ENCODE data around the gene LDLRAD4.

Gene LDLRAD4

DNA sequence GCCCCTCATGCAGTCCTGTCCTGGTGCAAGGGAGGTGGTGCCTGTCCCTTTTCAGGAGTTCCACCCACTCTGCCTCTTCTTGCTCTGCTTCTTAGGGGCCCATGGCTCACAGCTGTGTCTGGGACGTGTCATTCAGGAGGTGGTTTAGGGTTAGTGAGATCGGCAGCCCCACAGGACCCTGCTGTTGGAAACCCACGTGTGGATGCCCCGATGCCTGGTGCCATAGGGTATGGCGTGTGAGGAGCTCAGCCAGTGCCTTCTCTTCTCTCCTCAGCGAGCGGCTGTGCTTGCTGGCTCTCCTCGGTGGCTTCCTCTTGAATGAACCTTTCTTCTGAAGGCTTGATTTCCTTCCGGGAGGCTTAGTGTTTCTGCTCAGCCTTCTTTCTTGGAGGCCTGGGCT is 55.2 kb downstream of the LDLRAD4 start:
- no peak for DNase-seq (ENCODE audit: low read depth, low spot score)
- no peak overlapping the region for H3K27ac ChIP-seq
- TF ChIP-seq POLR2AphosphoS5 (IDR thresholded peaks at IDR 0.05; ENCODE audit: borderline replicate concordance, low read depth, low read length), result no peak
- no peak for TF ChIP-seq EZH2 (IDR thresholded peaks at IDR 0.05)
- TF ChIP-seq FOXP2 (optimal IDR thresholded peaks at IDR 0.05; ENCODE audit: control extremely low read depth, extremely low read length, insufficient read depth), result no peak
- no peak overlapping the region for H3K9ac ChIP-seq (ENCODE audit: insufficient read length)
- no peaks in the 10 kb centered on the region for H3K36me3 ChIP-seq (ENCODE audit: insufficient read depth, low read length)
- no peak overlapping the region for H3K4me3 ChIP-seq
- no peaks in the 10 kb centered on the region for H3K9me3 ChIP-seq (ENCODE audit: low read depth, low read length)

- no peak overlapping the region for H3K27ac ChIP-seq
- no peaks in the 10 kb centered on the region for H3K9me3 ChIP-seq (ENCODE audit: low read depth, low read length)
- no peak for DNase-seq (ENCODE audit: low read depth, low spot score)
- no peak overlapping the region for H3K9ac ChIP-seq (ENCODE audit: insufficient read length)
- H3K36me3 ChIP-seq (ENCODE audit: insufficient read depth, low read length), result no peaks in the 10 kb centered on the region
- no peak for TF ChIP-seq POLR2AphosphoS5 (IDR thresholded peaks at IDR 0.05; ENCODE audit: borderline replicate concordance, low read depth, low read length)
- TF ChIP-seq EZH2 (IDR thresholded peaks at IDR 0.05), result no peak
- no peak for TF ChIP-seq FOXP2 (optimal IDR thresholded peaks at IDR 0.05; ENCODE audit: control extremely low read depth, extremely low read length, insufficient read depth)
- H3K4me3 ChIP-seq, result no peak overlapping the region
Observed at GRCh38 chr18:13275075-13275474, 56.5 kb downstream of the LDLRAD4 start.

DNA sequence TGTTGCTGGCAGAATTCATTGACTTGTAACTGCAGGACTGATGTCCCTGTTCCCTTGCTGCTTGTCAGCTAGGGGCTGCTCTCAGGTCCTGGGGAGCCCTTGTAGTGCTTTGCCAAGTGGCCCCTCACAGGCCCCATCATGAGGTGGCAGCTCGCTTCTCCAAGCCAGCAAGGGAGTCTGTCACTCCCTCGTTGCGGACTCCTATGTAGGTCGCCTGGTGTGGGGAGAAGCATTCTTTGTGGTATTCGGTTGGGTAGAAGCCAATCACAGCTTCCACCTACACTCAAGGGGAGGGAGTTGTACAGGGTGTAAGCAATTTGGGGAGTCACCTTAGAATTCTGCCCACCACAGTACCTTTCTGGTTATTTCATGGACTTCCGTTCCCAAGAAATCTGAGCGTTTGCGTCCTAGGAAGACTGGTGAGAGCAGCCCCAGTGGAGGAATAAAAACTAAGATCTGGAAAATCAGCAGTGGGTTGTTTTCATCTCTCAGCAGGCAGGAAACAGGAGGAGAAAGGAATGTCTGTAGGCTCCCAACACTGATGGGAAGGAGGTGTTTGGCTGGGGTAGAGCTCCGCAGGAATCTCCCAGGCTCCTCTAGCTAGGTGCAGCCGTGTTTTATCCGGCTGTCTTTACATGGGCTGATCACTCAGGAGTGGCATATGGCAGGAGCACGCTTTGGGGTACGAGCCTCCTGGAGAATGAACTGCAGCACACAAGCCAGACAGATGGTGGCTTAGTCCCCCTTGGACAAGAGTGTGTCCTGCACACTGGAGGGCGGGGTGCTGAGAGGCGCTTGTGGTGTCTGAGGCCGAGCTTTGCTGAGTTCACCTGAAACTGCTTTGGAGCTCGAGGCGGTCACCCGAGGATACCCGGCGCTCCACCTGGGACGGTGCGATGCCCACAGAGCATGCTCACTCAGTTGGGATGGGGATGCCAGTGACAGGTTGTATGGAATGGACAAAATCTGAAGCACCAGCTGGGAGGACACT is 58.3 kb downstream of the LDLRAD4 start:
- H3K9me3 ChIP-seq (ENCODE audit: low read depth, low read length), result no peaks in the 10 kb centered on the region
- no peak overlapping the region for H3K9ac ChIP-seq (ENCODE audit: insufficient read length)
- no peak overlapping the region for H3K4me3 ChIP-seq
- no peak for TF ChIP-seq FOXP2 (optimal IDR thresholded peaks at IDR 0.05; ENCODE audit: control extremely low read depth, extremely low read length, insufficient read depth)
- TF ChIP-seq EZH2 (IDR thresholded peaks at IDR 0.05), result no peak
- no peak for TF ChIP-seq POLR2AphosphoS5 (IDR thresholded peaks at IDR 0.05; ENCODE audit: borderline replicate concordance, low read depth, low read length)
- H3K27ac ChIP-seq, result no peak overlapping the region
- DNase-seq (ENCODE audit: low read depth, low spot score), result no peak
- no peaks in the 10 kb centered on the region for H3K36me3 ChIP-seq (ENCODE audit: insufficient read depth, low read length)

- H3K4me3 ChIP-seq, result no peak overlapping the region
- no peaks in the 10 kb centered on the region for H3K36me3 ChIP-seq (ENCODE audit: insufficient read depth, low read length)
- H3K9me3 ChIP-seq (ENCODE audit: low read depth, low read length), result no peaks in the 10 kb centered on the region
- H3K9ac ChIP-seq (ENCODE audit: insufficient read length), result no peak overlapping the region
- no peak for DNase-seq (ENCODE audit: low read depth, low spot score)
- TF ChIP-seq POLR2AphosphoS5 (IDR thresholded peaks at IDR 0.05; ENCODE audit: borderline replicate concordance, low read depth, low read length), result no peak
- no peak for TF ChIP-seq EZH2 (IDR thresholded peaks at IDR 0.05)
- TF ChIP-seq FOXP2 (optimal IDR thresholded peaks at IDR 0.05; ENCODE audit: control extremely low read depth, extremely low read length, insufficient read depth), result no peak
- H3K27ac ChIP-seq, result no peak overlapping the region
Observed at GRCh38 chr18:13278062-13278630, 59.6 kb downstream of the LDLRAD4 start.

DNA sequence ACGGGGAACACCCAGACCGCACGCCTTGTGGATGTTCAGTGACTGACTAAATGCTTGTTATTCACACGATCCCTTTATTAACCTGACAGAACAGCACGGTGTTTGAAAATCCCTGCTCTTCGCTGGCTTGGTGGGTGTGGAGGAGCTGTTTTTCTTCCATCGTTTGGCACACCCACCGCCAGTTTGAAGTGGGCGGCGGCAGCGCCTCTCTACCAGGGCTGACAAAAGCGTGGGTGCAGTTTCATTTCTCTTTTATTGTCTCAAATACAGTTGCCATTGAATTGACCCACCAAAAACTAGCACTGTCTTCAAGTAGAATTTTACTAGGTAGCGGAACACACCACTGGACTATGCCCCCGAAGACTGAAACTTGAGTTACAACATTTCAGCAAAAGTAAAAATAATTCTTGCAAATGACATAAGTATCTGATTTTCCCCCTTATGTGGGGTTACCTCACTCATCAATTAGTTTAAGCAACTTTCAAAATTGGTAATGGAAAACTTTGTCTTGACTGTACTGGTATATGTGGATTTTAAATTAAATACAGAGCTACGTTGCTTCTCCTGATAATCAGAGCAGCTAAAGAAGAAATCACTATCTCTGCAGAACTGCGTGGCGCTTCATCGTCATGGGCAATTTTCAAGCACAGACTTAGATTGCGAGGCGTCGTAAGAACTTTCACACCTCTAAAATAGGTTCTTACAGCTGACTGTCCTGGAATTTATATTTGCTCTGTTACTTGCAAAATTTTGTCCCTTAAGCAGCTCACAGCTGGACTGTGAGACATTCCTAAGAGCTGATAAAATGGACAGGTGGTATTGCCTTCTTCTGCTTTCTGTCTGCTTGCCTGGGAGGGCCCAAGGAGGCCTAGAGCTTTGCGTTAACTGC is 60.9 kb downstream of the LDLRAD4 start:
- no peak overlapping the region for H3K4me3 ChIP-seq
- H3K36me3 ChIP-seq (ENCODE audit: insufficient read depth, low read length), result no peaks in the 10 kb centered on the region
- no peaks in the 10 kb centered on the region for H3K9me3 ChIP-seq (ENCODE audit: low read depth, low read length)
- H3K27ac ChIP-seq, result no peak overlapping the region
- no peak for DNase-seq (ENCODE audit: low read depth, low spot score)
- H3K9ac ChIP-seq (ENCODE audit: insufficient read length), result no peak overlapping the region
- no peak for TF ChIP-seq POLR2AphosphoS5 (IDR thresholded peaks at IDR 0.05; ENCODE audit: borderline replicate concordance, low read depth, low read length)
- no peak for TF ChIP-seq FOXP2 (optimal IDR thresholded peaks at IDR 0.05; ENCODE audit: control extremely low read depth, extremely low read length, insufficient read depth)
- no peak for TF ChIP-seq EZH2 (IDR thresholded peaks at IDR 0.05)

- H3K36me3 ChIP-seq (ENCODE audit: insufficient read depth, low read length), result no peaks in the 10 kb centered on the region
- no peak overlapping the region for H3K9ac ChIP-seq (ENCODE audit: insufficient read length)
- no peak overlapping the region for H3K27ac ChIP-seq
- TF ChIP-seq POLR2AphosphoS5 (IDR thresholded peaks at IDR 0.05; ENCODE audit: borderline replicate concordance, low read depth, low read length) (no peak), EZH2 (IDR thresholded peaks at IDR 0.05) (no peak), FOXP2 (optimal IDR thresholded peaks at IDR 0.05; ENCODE audit: control extremely low read depth, extremely low read length, insufficient read depth) (no peak)
- no peak overlapping the region for H3K4me3 ChIP-seq
- no peak for DNase-seq (ENCODE audit: low read depth, low spot score)
- H3K9me3 ChIP-seq (ENCODE audit: low read depth, low read length), result no peaks in the 10 kb centered on the region
Observed at GRCh38 chr18:13280070-13280795, 61.7 kb downstream of the LDLRAD4 start.

- TF ChIP-seq FOXP2 (optimal IDR thresholded peaks at IDR 0.05; ENCODE audit: control extremely low read depth, extremely low read length, insufficient read depth), result no peak
- TF ChIP-seq POLR2AphosphoS5 (IDR thresholded peaks at IDR 0.05; ENCODE audit: borderline replicate concordance, low read depth, low read length), result no peak
- TF ChIP-seq EZH2 (IDR thresholded peaks at IDR 0.05), result no peak
- Histone ChIP-seq H3K36me3 (ENCODE audit: insufficient read depth, low read length) (no peaks in the 10 kb centered on the region), H3K9ac (ENCODE audit: insufficient read length) (no peak overlapping the region), H3K9me3 (ENCODE audit: low read depth, low read length) (no peaks in the 10 kb centered on the region), H3K27ac (no peak overlapping the region), H3K4me3 (no peak overlapping the region)
- DNase-seq (ENCODE audit: low read depth, low spot score), result no peak
Observed at GRCh38 chr18:13281406-13281805, 62.8 kb downstream of the LDLRAD4 start.

All from SK-N-MC (cell line).